Activated T-helper 17 cell treated with anti-CD3 and anti-CD28 coated beads, Interleukin-2, amount 50 U/mL, for 72 hours (primary cell): Measurements from ENCODE around the gene ZNF775. TPM values are rescaled to one million over a fixed set of nuclear protein-coding genes. Genes with fewer than 3 reads are reported as not detected.
A peak's percentile ranks its signal among the peaks of the same experiment; 100 is the strongest.

Source experiments
- ATAC-seq: fragments of 150-1000 bp; cut with Tn5 transposase; replicated peaks from 2 replicates; pipeline ENCODE4 v1.10.0; 2021; ENCODE audit warnings: mild to moderate bottlenecking, moderate library complexity
- H3K27ac Mint-ChIP-seq: one replicate; pipeline ENCODE4 v1.8.0; 2022; ENCODE audit warnings: mixed read lengths
- H3K27me3 Mint-ChIP-seq: one replicate; pipeline ENCODE4 v1.8.0; 2022; ENCODE audit warnings: mixed read lengths
- H3K36me3 Mint-ChIP-seq: one replicate; pipeline ENCODE4 v1.8.0; 2022; ENCODE audit warnings: low read depth, mild to moderate bottlenecking, mixed read lengths
- H3K4me1 Mint-ChIP-seq: one replicate; pipeline ENCODE4 v1.8.0; 2022; ENCODE audit warnings: mixed read lengths
- H3K4me3 Mint-ChIP-seq: one replicate; pipeline ENCODE4 v1.8.0; 2022; ENCODE audit warnings: mild to moderate bottlenecking, mixed read lengths
- H3K9me3 Mint-ChIP-seq: one replicate; pipeline ENCODE4 v1.8.0; 2022; ENCODE audit warnings: mixed read lengths
- total RNA-seq, 2 donors: library from RNA; stranded (reverse); gene quantifications; one replicate each; pipeline ENCODE4 v1.2.3, GENCODE V29; 2022

ZNF775 gene
- total RNA-seq, 2 donors from 2014 or later: 2.5 to 3.2 TPM

DNA sequence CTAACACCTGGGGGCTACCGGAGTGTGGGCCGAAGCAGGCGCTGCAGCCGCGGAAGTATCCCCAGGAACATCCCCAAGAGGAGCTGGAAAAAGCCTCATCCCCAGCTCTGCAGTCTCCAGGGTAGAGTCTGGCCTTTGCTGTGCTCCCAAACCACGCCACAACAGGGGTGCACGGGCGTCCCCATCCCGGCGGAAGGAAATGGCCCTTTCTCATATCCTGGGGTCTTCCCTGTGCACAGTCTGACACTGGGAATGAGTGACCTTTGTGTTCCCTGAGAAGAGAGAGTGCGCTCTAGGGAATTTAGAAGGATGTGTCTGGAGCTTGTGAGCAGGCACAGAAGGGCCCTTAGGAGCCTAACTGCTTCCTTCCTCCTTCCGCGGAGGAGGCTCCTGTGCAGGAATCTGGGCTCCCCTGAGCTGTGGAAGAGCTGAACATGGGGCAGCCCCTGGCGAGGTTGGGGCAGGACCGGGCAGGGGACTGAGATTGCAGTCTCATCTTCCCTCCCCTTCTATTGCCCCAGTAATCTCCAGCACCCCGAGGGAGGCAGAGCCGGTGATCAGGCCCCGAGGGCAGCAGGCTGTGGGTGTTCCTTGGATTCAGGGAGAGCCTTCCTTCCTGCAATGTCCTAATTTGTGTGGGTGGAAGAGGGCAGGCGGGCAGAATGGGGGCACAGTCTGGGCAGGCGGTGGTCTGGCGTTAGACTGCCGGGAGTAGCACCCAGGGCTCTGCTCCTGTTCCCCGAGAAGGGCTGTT lies 9.2 kb upstream of the ZNF775 start:
- peaks cover 32% of the 10 kb centered on the region for H3K36me3 Mint-ChIP-seq

DNA sequence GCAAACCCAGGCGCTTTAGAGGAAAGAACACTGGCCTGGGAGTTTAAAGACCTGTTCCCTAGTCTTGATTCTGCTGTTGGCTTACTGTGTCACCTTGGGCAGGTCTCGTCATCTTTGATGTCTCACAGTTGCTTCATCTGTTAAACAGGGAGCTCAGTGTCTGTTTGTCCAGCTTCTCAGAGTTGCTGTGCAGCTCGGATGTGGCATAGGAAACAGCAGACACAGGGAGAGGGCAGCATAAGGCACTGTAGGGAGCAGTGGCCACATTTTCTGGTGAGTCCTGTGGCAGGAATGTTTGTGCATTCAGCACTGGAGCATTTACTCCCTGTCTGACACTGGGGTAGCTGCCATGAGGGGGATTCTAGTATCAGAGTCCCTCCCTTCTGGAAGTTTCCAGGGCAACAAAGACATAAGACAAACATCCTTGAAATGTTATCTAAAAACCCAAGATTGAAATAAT lies 8.5 kb upstream of the ZNF775 start:
- H3K27me3 Mint-ChIP-seq: no peaks in the 10 kb centered on the region
- peaks cover 32% of the 10 kb centered on the region for H3K36me3 Mint-ChIP-seq
- no peak overlapping the region for H3K27ac Mint-ChIP-seq
- no peak for ATAC-seq
- no peaks in the 10 kb centered on the region for H3K9me3 Mint-ChIP-seq
- peaks cover 8% of the 10 kb centered on the region for H3K4me1 Mint-ChIP-seq
- H3K4me3 Mint-ChIP-seq: peak overlapping the region; percentile 90

More for the DNA sequence above, 9.2 kb upstream of the ZNF775 start:
- peak overlapping the region; percentile 94 for H3K27ac Mint-ChIP-seq
- ATAC-seq: no peak
- H3K9me3 Mint-ChIP-seq: no peaks in the 10 kb centered on the region
- H3K4me3 Mint-ChIP-seq: peak overlapping the region; percentile 90
- H3K27me3 Mint-ChIP-seq: no peaks in the 10 kb centered on the region
- H3K4me1 Mint-ChIP-seq: peaks cover 7% of the 10 kb centered on the region

DNA sequence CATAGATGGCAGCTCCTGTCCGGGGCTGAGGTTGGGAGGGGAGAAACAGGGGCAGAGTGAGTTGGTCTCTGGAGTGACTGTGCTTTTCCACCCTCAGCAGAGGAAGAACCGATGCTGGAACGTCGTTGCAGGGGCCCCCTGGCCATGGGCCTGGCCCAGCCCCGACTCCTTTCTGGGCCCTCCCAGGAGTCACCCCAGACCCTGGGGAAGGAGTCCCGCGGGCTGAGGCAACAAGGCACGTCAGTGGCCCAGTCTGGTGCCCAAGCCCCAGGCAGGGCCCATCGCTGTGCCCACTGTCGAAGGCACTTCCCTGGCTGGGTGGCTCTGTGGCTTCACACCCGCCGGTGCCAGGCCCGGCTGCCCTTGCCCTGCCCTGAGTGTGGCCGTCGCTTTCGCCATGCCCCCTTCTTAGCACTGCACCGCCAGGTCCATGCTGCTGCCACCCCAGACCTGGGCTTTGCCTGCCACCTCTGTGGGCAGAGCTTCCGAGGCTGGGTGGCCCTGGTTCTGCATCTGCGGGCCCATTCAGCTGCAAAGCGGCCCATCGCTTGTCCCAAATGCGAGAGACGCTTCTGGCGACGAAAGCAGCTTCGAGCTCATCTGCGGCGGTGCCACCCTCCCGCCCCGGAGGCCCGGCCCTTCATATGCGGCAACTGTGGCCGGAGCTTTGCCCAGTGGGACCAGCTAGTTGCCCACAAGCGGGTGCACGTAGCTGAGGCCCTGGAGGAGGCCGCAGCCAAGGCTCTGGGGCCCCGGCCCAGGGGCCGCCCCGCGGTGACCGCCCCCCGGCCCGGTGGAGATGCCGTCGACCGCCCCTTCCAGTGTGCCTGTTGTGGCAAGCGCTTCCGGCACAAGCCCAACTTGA lies 7.8 kb upstream of the ZNF775 start:
- Mint-ChIP-seq H3K27ac (no peak overlapping the region), H3K4me1 (peaks cover 15% of the 10 kb centered on the region), H3K4me3 (no peak overlapping the region), H3K9me3 (no peaks in the 10 kb centered on the region), H3K36me3 (peaks cover 32% of the 10 kb centered on the region), H3K27me3 (no peaks in the 10 kb centered on the region)
- ATAC-seq: no peak

DNA sequence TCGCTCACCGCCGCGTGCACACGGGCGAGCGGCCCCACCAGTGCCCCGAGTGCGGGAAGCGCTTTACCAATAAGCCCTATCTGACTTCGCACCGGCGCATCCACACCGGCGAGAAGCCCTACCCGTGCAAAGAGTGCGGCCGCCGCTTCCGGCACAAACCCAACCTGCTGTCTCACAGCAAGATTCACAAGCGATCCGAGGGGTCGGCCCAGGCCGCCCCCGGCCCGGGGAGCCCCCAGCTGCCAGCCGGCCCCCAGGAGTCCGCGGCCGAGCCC lies 7.2 kb upstream of the ZNF775 start:
- Mint-ChIP-seq H3K36me3 (peaks cover 32% of the 10 kb centered on the region), H3K27me3 (no peaks in the 10 kb centered on the region), H3K27ac (no peak overlapping the region)

DNA sequence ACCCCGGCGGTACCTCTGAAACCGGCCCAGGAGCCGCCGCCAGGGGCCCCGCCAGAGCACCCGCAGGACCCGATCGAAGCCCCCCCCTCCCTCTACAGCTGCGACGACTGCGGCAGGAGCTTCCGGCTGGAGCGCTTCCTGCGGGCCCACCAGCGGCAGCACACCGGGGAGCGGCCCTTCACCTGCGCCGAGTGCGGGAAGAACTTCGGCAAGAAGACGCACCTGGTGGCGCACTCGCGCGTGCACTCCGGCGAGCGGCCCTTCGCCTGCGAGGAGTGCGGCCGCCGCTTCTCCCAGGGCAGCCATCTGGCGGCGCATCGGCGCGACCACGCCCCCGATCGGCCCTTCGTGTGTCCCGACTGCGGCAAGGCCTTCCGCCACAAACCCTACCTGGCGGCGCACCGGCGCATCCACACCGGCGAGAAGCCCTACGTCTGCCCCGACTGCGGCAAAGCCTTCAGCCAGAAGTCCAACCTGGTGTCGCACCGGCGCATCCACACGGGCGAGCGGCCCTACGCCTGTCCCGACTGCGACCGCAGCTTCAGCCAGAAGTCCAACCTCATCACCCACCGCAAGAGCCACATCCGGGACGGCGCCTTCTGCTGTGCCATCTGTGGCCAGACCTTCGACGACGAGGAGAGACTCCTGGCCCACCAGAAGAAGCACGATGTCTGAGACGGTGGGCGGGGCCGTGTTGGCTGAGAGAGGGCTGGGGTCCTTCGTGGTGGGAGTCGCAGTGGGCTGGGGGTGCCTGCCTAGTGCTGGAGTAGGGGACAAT lies 6.7 kb upstream of the ZNF775 start:
- Mint-ChIP-seq H3K36me3 (peaks cover 32% of the 10 kb centered on the region), H3K4me1 (peaks cover 20% of the 10 kb centered on the region), H3K27ac (no peak overlapping the region), H3K4me3 (no peak overlapping the region), H3K9me3 (no peaks in the 10 kb centered on the region), H3K27me3 (no peaks in the 10 kb centered on the region)
- no peak for ATAC-seq

More for the DNA sequence above, 7.2 kb upstream of the ZNF775 start:
- H3K4me1 Mint-ChIP-seq: peaks cover 18% of the 10 kb centered on the region
- ATAC-seq: no peak
- H3K9me3 Mint-ChIP-seq: no peaks in the 10 kb centered on the region
- H3K4me3 Mint-ChIP-seq: no peak overlapping the region

DNA sequence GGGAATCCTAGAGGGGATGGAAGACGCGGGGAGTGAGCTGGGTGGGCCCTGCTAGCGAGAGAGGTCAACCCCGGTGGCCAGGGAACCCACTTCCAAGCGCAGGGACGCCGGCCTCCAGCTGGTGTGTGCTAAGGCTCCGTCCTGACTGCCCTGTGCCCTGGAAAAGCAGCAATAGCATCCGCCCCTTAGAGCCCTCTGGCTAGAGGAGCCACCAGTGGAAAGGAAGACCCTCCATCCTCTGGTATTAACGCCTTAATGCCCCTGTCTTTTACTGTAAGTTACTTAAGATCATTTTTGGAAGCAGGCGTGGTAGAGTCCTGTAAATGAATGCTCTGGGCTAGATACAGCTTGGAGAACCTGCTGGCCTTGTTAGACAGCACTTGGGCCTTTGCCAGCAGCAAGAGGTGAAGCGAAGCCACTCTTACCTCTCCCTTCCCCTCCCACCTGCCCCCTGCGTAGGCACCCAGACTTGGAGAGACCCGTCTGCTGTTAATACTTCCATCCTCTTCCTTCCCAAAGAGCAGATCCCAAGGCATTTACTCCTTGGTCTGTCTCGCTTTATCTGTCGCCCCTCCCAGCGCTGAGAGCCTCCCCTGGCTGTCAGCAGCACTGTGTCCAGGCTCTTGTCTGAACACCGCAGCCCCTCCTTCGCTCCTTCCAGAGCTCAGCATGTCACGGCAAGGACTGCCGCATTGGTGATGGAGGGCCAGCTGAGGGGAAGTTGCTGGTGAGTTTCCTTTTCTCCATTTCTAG lies 5.9 kb upstream of the ZNF775 start:
- H3K4me1 Mint-ChIP-seq: peaks cover 22% of the 10 kb centered on the region
- peaks cover 32% of the 10 kb centered on the region for H3K36me3 Mint-ChIP-seq
- no peak overlapping the region for H3K4me3 Mint-ChIP-seq
- H3K27ac Mint-ChIP-seq: no peak overlapping the region
- no peaks in the 10 kb centered on the region for H3K9me3 Mint-ChIP-seq
- H3K27me3 Mint-ChIP-seq: no peaks in the 10 kb centered on the region
- ATAC-seq: no peak

DNA sequence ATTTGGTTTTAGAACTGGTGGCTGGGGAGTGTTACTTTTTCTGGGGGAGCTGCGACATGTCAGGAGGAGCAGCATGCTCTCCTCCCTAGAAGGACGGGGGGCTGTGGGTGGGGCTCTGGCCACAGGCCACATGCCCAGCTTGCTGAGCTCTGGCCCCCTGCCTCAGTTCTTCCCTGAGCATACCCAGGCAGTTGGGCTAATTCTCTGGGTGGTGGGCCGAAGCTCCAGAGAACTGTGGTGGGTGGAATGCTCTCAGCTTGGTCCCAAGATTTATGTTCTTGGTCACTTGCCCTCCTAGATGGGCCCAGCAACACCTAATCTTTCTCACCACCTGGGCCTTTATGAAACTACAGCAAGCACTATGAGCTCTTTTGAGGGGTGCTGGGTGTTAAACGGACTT lies 5.1 kb upstream of the ZNF775 start:
- Mint-ChIP-seq H3K27me3 (no peaks in the 10 kb centered on the region), H3K36me3 (peaks cover 30% of the 10 kb centered on the region), H3K4me3 (no peak overlapping the region), H3K4me1 (peaks cover 22% of the 10 kb centered on the region), H3K9me3 (no peaks in the 10 kb centered on the region), H3K27ac (no peak overlapping the region)
- no peak for ATAC-seq

DNA sequence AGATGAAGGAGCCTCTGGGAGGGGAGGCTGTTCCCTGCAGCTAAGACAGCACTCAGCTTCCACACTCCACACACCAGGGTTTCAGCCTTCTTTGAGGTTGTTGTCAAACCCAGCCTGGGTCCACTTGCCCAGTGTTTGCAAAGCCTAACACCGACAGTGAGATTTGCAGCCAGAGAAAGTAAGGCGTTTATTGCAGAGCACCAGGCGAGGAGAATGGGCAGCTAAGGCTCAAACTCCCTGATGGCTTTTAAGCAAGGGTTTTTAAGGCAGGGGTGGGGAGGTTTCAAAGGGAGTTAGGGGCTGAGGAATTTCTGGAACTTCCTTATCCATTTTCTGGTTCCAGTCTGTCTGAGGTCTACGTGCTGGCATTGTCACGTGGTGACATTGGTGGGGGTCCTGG lies 4.7 kb upstream of the ZNF775 start:
- no peak overlapping the region for H3K27ac Mint-ChIP-seq
- no peak overlapping the region for H3K4me3 Mint-ChIP-seq
- H3K27me3 Mint-ChIP-seq: no peaks in the 10 kb centered on the region
- no peaks in the 10 kb centered on the region for H3K9me3 Mint-ChIP-seq
- peaks cover 22% of the 10 kb centered on the region for H3K4me1 Mint-ChIP-seq
- H3K36me3 Mint-ChIP-seq: peaks cover 28% of the 10 kb centered on the region
- ATAC-seq: no peak

DNA sequence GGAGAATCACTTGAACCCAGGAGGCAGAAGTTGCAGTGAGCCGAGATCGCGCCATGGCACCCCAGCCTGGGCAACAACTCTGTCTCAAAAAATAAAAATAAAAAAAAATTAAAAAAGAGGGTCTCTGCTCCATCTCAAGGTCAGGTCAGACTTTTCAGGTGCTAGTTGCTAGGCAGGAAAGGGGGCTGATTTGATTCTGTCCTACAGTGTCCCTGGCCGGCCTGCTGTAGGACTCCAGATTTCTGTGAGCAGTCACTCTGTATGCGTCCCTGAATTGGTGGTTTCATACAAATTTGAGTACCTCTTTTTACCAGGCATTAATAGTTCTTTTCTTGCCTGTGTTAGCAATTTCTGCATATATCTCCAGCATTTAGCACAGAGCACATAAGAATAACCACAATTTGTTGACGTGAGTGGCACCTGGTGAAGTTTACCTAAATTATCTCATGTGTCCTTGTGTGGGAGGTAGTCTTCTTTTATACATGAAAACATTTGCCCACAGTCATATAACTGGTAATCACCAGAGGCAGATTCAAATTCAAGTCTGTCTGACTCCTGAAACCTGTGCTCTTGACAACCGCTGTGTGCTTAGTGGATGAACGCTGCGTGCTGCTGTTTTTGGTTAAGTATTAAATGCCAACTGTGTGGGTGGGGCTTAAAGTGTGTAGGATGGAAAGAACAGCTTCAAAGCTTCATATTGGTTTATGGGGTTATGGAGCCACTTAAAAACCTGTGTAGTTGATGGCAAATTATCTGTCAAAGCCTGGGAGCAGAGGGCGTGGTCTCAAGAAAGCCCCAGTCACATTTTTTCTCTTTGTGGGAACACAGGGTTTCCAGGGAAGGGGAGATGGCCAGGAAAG lies 3.2 kb upstream of the ZNF775 start:
- H3K4me1 Mint-ChIP-seq: peaks cover 31% of the 10 kb centered on the region
- H3K27me3 Mint-ChIP-seq: no peaks in the 10 kb centered on the region
- peak; percentile 38 for ATAC-seq
- peak overlapping the region; percentile 81 for H3K27ac Mint-ChIP-seq
- peak overlapping the region; percentile 69 for H3K4me3 Mint-ChIP-seq
- H3K9me3 Mint-ChIP-seq: no peaks in the 10 kb centered on the region
- H3K36me3 Mint-ChIP-seq: peaks cover 21% of the 10 kb centered on the region

DNA sequence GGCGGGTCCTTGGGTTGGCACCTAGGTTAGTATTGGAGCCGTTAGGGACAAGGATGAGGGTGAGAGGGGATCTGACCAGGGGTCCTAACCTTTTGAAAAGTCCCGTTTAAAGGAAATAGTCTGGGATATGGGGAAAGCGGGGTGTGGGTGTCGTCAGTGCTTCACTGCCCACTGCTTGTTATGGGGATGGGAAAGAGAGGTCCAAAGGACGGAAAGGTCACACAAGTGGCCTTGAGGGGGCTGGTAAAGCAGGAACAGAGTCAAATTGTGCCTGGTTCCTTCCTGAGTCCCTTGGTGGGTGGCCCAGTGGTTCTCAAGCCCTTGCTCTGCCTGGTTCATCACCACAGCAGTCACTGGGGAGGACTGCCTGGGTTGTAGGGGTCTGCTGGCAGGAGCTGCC lies 2.6 kb upstream of the ZNF775 start:
- peak overlapping the region; percentile 81 for H3K27ac Mint-ChIP-seq

DNA sequence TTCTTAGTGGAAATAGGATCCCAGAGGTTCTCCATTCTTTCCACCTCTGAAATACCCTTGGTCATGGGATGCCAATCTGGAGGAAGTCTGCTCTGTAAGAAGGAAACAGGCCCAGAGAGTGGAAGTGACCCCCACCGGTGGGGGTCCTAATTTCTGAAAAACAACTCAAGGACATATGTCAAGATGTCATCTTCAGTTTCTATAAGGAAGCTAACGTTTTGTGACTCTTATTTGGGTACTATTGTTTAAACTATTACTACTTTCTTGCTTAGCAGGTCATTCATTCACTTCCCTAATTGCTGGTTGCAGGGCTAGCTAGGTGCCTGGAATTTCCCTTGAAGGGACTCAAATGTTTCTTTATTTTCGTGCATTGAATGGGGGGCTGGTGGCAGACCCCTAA lies 1.9 kb upstream of the ZNF775 start:
- no peaks in the 10 kb centered on the region for H3K9me3 Mint-ChIP-seq
- H3K27me3 Mint-ChIP-seq: no peaks in the 10 kb centered on the region
- peaks cover 21% of the 10 kb centered on the region for H3K36me3 Mint-ChIP-seq
- peaks cover 31% of the 10 kb centered on the region for H3K4me1 Mint-ChIP-seq
- peak overlapping the region; percentile 69 for H3K4me3 Mint-ChIP-seq
- peak overlapping the region; percentile 69 for H3K27ac Mint-ChIP-seq
- ATAC-seq: no peak

More for the DNA sequence above, 2.6 kb upstream of the ZNF775 start:
- no peak for ATAC-seq
- Mint-ChIP-seq H3K36me3 (peaks cover 21% of the 10 kb centered on the region), H3K4me3 (peak overlapping the region; percentile 69), H3K4me1 (peaks cover 31% of the 10 kb centered on the region), H3K9me3 (no peaks in the 10 kb centered on the region), H3K27me3 (no peaks in the 10 kb centered on the region)

DNA sequence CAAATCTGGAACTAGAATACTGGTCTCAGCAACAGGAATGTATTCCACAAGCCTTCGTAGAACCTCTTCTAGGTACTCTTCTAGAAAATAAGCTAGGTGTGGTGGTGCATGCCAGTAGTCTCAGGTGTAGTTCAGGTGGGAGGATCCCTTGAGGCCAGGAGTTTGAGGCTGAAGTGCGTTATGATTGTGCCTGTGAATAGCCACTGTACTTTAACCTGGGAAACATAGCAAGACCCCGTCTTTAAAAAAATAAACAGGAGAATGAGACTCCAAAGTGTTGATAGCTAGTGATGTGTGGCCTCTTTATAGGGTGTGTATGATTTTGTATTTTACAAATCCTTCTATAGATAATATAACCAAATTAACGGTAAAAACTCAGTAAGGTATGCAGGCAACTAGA lies 1.5 kb upstream of the ZNF775 start:
- H3K27me3 Mint-ChIP-seq: no peaks in the 10 kb centered on the region
- H3K27ac Mint-ChIP-seq: peak overlapping the region; percentile 69
- no peak for ATAC-seq
- peaks cover 31% of the 10 kb centered on the region for H3K4me1 Mint-ChIP-seq
- no peaks in the 10 kb centered on the region for H3K9me3 Mint-ChIP-seq
- H3K36me3 Mint-ChIP-seq: peaks cover 19% of the 10 kb centered on the region
- H3K4me3 Mint-ChIP-seq: peak overlapping the region; percentile 69

DNA sequence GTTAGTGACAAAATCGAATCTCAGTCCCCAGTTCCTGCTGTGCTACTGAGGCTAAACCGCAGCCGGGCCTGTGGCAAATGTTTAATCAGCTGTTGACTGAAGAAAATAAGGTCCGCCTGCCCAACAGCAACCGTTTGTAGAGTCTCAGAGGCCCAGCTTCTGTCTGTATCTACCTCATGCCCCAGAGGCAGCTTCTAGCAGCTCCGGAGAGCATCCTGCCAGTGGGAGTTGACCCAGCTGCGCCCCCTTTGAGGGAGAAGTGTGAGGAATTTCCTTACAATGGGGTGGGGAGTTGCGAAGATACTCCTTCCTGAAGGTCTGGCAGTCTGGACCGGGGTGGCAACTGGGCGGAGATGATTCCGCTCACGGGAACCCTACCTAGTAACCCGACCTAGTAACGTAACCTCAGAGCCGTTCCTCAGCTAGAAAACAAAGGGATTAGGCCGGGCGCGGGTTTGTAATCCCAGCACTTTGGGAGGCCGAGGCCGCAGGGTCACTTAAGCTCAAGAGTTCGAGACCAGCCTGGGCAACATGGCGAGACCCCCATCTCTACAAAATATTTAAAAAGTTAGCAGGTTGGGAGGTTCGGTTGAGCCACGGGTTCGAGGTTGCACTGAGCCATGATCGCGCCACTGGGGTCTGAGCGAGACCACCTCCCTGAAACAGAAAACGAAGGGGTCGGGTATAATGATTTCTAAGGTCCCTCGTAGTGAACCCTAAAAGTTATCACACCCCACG lies 846 bp upstream of the ZNF775 start:
- Mint-ChIP-seq H3K4me3 (peak overlapping the region; percentile 69), H3K27me3 (no peaks in the 10 kb centered on the region), H3K4me1 (peaks cover 36% of the 10 kb centered on the region), H3K9me3 (no peaks in the 10 kb centered on the region), H3K27ac (peak overlapping the region; percentile 69), H3K36me3 (peaks cover 12% of the 10 kb centered on the region)
- no peak for ATAC-seq
